ENCODE data around the gene ZBTB14.

Gene ZBTB14

GRCh38 chr18:5334456-5335075 lies 39.0 kb upstream of the ZBTB14 start:
- H2AFZ ChIP-seq (ENCODE audit: low read length), result no peak overlapping the region
- H3K9me3 ChIP-seq (replicated peaks; ENCODE audit: insufficient read depth, low read length), result no peaks in the 10 kb centered on the region
- no peaks in the 10 kb centered on the region for H3K9me2 ChIP-seq (replicated peaks; ENCODE audit: insufficient read depth, low read length)
- H3K4me3 ChIP-seq (ENCODE audit: low read length), result no peak overlapping the region
- H3K27me3 ChIP-seq (replicated peaks; ENCODE audit: insufficient read depth, low read length), result no peaks in the 10 kb centered on the region
- H3F3A ChIP-seq (ENCODE audit: insufficient read depth, low read length), result no peaks in the 10 kb centered on the region
- no peak overlapping the region for H3K9ac ChIP-seq (ENCODE audit: low read length)
- H3K79me2 ChIP-seq (ENCODE audit: low read length), result no peaks in the 10 kb centered on the region
- H4K20me1 ChIP-seq (ENCODE audit: insufficient read depth, low read length), result no peaks in the 10 kb centered on the region
- no peaks in the 10 kb centered on the region for H3K4me1 ChIP-seq (ENCODE audit: low read length)
- DNase-seq, result no peak
- H3K4me2 ChIP-seq (ENCODE audit: low read depth, low read length), result no peak overlapping the region
- TF ChIP-seq EZH2phosphoT487 (IDR thresholded peaks at IDR 0.05; ENCODE audit: low read length) (no peak), EZH2 (optimal IDR thresholded peaks at IDR 0.05; ENCODE audit: low read depth, low read length) (no peak)
- TF ChIP-seq, protein P1, sequence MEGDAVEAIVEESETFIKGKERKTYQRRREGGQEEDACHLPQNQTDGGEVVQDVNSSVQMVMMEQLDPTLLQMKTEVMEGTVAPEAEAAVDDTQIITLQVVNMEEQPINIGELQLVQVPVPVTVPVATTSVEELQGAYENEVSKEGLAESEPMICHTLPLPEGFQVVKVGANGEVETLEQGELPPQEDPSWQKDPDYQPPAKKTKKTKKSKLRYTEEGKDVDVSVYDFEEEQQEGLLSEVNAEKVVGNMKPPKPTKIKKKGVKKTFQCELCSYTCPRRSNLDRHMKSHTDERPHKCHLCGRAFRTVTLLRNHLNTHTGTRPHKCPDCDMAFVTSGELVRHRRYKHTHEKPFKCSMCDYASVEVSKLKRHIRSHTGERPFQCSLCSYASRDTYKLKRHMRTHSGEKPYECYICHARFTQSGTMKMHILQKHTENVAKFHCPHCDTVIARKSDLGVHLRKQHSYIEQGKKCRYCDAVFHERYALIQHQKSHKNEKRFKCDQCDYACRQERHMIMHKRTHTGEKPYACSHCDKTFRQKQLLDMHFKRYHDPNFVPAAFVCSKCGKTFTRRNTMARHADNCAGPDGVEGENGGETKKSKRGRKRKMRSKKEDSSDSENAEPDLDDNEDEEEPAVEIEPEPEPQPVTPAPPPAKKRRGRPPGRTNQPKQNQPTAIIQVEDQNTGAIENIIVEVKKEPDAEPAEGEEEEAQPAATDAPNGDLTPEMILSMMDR (IDR thresholded peaks at IDR 0.05; ENCODE audit: low read length), result no peak
- H3K36me3 ChIP-seq (replicated peaks; ENCODE audit: insufficient read depth, low read length), result no peaks in the 10 kb centered on the region
- H3K27ac ChIP-seq (ENCODE audit: low read length), result no peak overlapping the region

- H3K79me2 ChIP-seq (ENCODE audit: low read length), result no peaks in the 10 kb centered on the region
- no peaks in the 10 kb centered on the region for H3K36me3 ChIP-seq (replicated peaks; ENCODE audit: insufficient read depth, low read length)
- no peak overlapping the region for H2AFZ ChIP-seq (ENCODE audit: low read length)
- no peak for DNase-seq
- no peaks in the 10 kb centered on the region for H3F3A ChIP-seq (ENCODE audit: insufficient read depth, low read length)
- no peaks in the 10 kb centered on the region for H3K9me3 ChIP-seq (replicated peaks; ENCODE audit: insufficient read depth, low read length)
- H3K27me3 ChIP-seq (replicated peaks; ENCODE audit: insufficient read depth, low read length), result no peaks in the 10 kb centered on the region
- no peak for TF ChIP-seq EZH2 (optimal IDR thresholded peaks at IDR 0.05; ENCODE audit: low read depth, low read length)
- TF ChIP-seq, protein P1 (IDR thresholded peaks at IDR 0.05; ENCODE audit: low read length), result no peak
- no peak for TF ChIP-seq EZH2phosphoT487 (IDR thresholded peaks at IDR 0.05; ENCODE audit: low read length)
- H3K4me1 ChIP-seq (ENCODE audit: low read length), result no peaks in the 10 kb centered on the region
- H3K4me3 ChIP-seq (ENCODE audit: low read length), result no peak overlapping the region
- H3K9ac ChIP-seq (ENCODE audit: low read length), result no peak overlapping the region
- no peaks in the 10 kb centered on the region for H4K20me1 ChIP-seq (ENCODE audit: insufficient read depth, low read length)
- no peak overlapping the region for H3K4me2 ChIP-seq (ENCODE audit: low read depth, low read length)
- no peaks in the 10 kb centered on the region for H3K9me2 ChIP-seq (replicated peaks; ENCODE audit: insufficient read depth, low read length)
- H3K27ac ChIP-seq (ENCODE audit: low read length), result no peak overlapping the region
These were observed 22.7 kb upstream of the ZBTB14 start for GRCh38 chr18:5318061-5318700.

DNA sequence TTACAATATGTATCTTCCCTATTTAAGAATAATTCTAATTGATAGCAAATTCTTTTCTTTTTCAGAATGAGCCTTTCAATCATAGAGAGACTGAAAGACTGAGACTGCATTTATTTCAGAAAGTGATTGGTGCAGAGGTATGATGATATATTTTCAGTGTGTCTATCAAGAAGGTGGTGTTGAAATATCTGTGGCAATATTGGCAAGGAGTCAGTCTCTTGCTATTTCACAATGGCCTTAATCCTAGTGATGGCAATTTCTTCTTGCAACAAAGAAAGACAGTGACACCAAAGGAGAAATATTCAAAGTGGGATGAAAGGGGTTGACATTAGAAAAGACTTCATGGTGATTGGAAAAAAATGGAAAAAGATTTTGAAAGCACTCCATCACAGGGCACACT lies 21.7 kb upstream of the ZBTB14 start:
- no peak overlapping the region for H3K4me2 ChIP-seq (ENCODE audit: low read depth, low read length)
- no peaks in the 10 kb centered on the region for H3K9me3 ChIP-seq (replicated peaks; ENCODE audit: insufficient read depth, low read length)
- no peaks in the 10 kb centered on the region for H3K9me2 ChIP-seq (replicated peaks; ENCODE audit: insufficient read depth, low read length)
- DNase-seq, result no peak
- no peak overlapping the region for H3K4me3 ChIP-seq (ENCODE audit: low read length)
- no peaks in the 10 kb centered on the region for H3K36me3 ChIP-seq (replicated peaks; ENCODE audit: insufficient read depth, low read length)
- no peak overlapping the region for H3K9ac ChIP-seq (ENCODE audit: low read length)
- H3K27me3 ChIP-seq (replicated peaks; ENCODE audit: insufficient read depth, low read length), result no peaks in the 10 kb centered on the region
- H3K27ac ChIP-seq (ENCODE audit: low read length), result no peak overlapping the region
- no peaks in the 10 kb centered on the region for H3K79me2 ChIP-seq (ENCODE audit: low read length)
- H2AFZ ChIP-seq (ENCODE audit: low read length), result no peak overlapping the region
- no peaks in the 10 kb centered on the region for H3F3A ChIP-seq (ENCODE audit: insufficient read depth, low read length)
- no peaks in the 10 kb centered on the region for H3K4me1 ChIP-seq (ENCODE audit: low read length)
- H4K20me1 ChIP-seq (ENCODE audit: insufficient read depth, low read length), result no peaks in the 10 kb centered on the region
- TF ChIP-seq EZH2 (optimal IDR thresholded peaks at IDR 0.05; ENCODE audit: low read depth, low read length), result no peak
- TF ChIP-seq, protein P1 (IDR thresholded peaks at IDR 0.05; ENCODE audit: low read length), result no peak
- no peak for TF ChIP-seq EZH2phosphoT487 (IDR thresholded peaks at IDR 0.05; ENCODE audit: low read length)

Data from MM.1S (cell line).